MM.1S (cell line): Measurements from ENCODE around the gene LIN7A.

ENCODE experiments used
- DNase-seq: peaks from one replicate; pipeline ENCODE4 v3.0.0-alpha.2; 2015
- H2AFZ ChIP-seq: fragments of 300-600 bp; sonication (generic); 2 replicates; pipeline ENCODE4 v1.6.0; 2016; ENCODE audit warnings: antibody characterized with exemption, low read length
- H3F3A ChIP-seq: fragments of 300-600 bp; sonication (generic); 2 replicates; pipeline ENCODE4 v1.6.1; 2016; ENCODE audit warnings: mild to moderate bottlenecking, antibody characterized with exemption, low read length, moderate library complexity, mixed read lengths; ENCODE audit not compliant: insufficient read depth
- H3K27ac ChIP-seq: fragments of 300-600 bp; sonication (generic); 2 replicates; pipeline ENCODE4 v1.5.1; 2016; ENCODE audit warnings: mild to moderate bottlenecking, low read length
- H3K27me3 ChIP-seq: fragments of 300-600 bp; sonication (generic); replicated peaks from 2 replicates; pipeline ENCODE4 v1.6.0; 2016; ENCODE audit warnings: low read length; ENCODE audit not compliant: insufficient read depth
- H3K36me3 ChIP-seq: fragments of 300-600 bp; sonication (generic); replicated peaks from 2 replicates; pipeline ENCODE4 v1.6.1; 2016; ENCODE audit warnings: mild to moderate bottlenecking, low read length, mixed read lengths; ENCODE audit not compliant: insufficient read depth
- H3K4me1 ChIP-seq: fragments of 300-600 bp; sonication (generic); 2 replicates; pipeline ENCODE4 v1.6.1; 2016; ENCODE audit warnings: low read length, mixed read lengths
- H3K4me2 ChIP-seq: fragments of 300-600 bp; sonication (generic); 2 replicates; pipeline ENCODE4 v1.6.0; 2016; ENCODE audit warnings: low read depth, low read length
- H3K4me3 ChIP-seq: fragments of 300-600 bp; sonication (generic); 2 replicates; pipeline ENCODE4 v1.5.1; 2016; ENCODE audit warnings: low read length, mixed read lengths
- H3K79me2 ChIP-seq: fragments of 300-600 bp; sonication (generic); 2 replicates; pipeline ENCODE4 v1.6.1; 2016; ENCODE audit warnings: mixed run types, low read length, mixed read lengths
- H3K9ac ChIP-seq: fragments of 300-600 bp; sonication (generic); 2 replicates; pipeline ENCODE4 v1.6.1; 2016; ENCODE audit warnings: low read length, mixed read lengths
- H3K9me2 ChIP-seq: fragments of 300-600 bp; sonication (generic); replicated peaks from 2 replicates; pipeline ENCODE4 v1.6.1; 2016; ENCODE audit warnings: mild to moderate bottlenecking, low read length, mixed read lengths; ENCODE audit not compliant: insufficient read depth
- H3K9me3 ChIP-seq: fragments of 300-600 bp; sonication (generic); replicated peaks from 2 replicates; pipeline ENCODE4 v1.6.1; 2016; ENCODE audit warnings: mild to moderate bottlenecking, low read length, mixed read lengths; ENCODE audit not compliant: insufficient read depth
- H4K20me1 ChIP-seq: fragments of 300-600 bp; sonication (generic); 2 replicates; pipeline ENCODE4 v1.6.1; 2016; ENCODE audit warnings: mild to moderate bottlenecking, low read length, moderate library complexity, mixed read lengths; ENCODE audit not compliant: insufficient read depth
- CTCF ChIP-seq: fragments of 300-600 bp; sonication (generic); IDR thresholded peaks from 2 replicates; pipeline ENCODE4 v1.5.1; 2016; ENCODE audit warnings: antibody characterized with exemption, low read length, mixed read lengths
- EZH2 ChIP-seq: fragments of 300-600 bp; sonication (generic); optimal IDR thresholded peaks from 2 replicates; pipeline ENCODE3; 2017; ENCODE audit warnings: low read depth, mild to moderate bottlenecking, antibody characterized with exemption, low read length, mixed read lengths
- EZH2phosphoT487 ChIP-seq: fragments of 300-600 bp; sonication (generic); IDR thresholded peaks from 2 replicates; pipeline ENCODE4 v1.6.1; 2018; ENCODE audit warnings: antibody characterized with exemption, low read length

LIN7A gene

GRCh38 chr12:80776706-80777105 lies 161.0 kb downstream of the LIN7A start:
- no peaks in the 10 kb centered on the region for H3K27me3 ChIP-seq
- no peak overlapping the region for H3K27ac ChIP-seq
- H3K36me3 ChIP-seq: no peaks in the 10 kb centered on the region
- H4K20me1 ChIP-seq: no peaks in the 10 kb centered on the region
- H3K4me2 ChIP-seq: no peak overlapping the region
- no peaks in the 10 kb centered on the region for H3K79me2 ChIP-seq
- DNase-seq: no peak
- H3K9ac ChIP-seq: no peak overlapping the region
- no peak overlapping the region for H3K4me3 ChIP-seq
- H3F3A ChIP-seq: no peaks in the 10 kb centered on the region
- H3K4me1 ChIP-seq: no peaks in the 10 kb centered on the region
- no peaks in the 10 kb centered on the region for H3K9me2 ChIP-seq
- no peak overlapping the region for H2AFZ ChIP-seq
- H3K9me3 ChIP-seq: no peaks in the 10 kb centered on the region
- TF ChIP-seq EZH2 (no peak), CTCF (no peak), EZH2phosphoT487 (no peak)

- Histone ChIP-seq H3K9ac (no peak overlapping the region), H4K20me1 (no peaks in the 10 kb centered on the region), H3K27ac (no peak overlapping the region), H3K9me2 (no peaks in the 10 kb centered on the region), H3K4me2 (no peak overlapping the region), H3F3A (no peaks in the 10 kb centered on the region), H3K4me3 (no peak overlapping the region), H3K9me3 (no peaks in the 10 kb centered on the region), H3K27me3 (no peaks in the 10 kb centered on the region), H3K4me1 (no peaks in the 10 kb centered on the region), H3K36me3 (no peaks in the 10 kb centered on the region), H2AFZ (no peak overlapping the region), H3K79me2 (no peaks in the 10 kb centered on the region)
- no peak for DNase-seq
- no peak for TF ChIP-seq EZH2
- TF ChIP-seq CTCF: no peak
- no peak for TF ChIP-seq EZH2phosphoT487
These were observed 166.8 kb downstream of the LIN7A start for GRCh38 chr12:80770958-80771357.

GRCh38 chr12:80769553-80770140 lies 168.1 kb downstream of the LIN7A start:
- H3K9me2 ChIP-seq: no peaks in the 10 kb centered on the region
- H2AFZ ChIP-seq: no peak overlapping the region
- H3K27ac ChIP-seq: no peak overlapping the region
- no peaks in the 10 kb centered on the region for H3F3A ChIP-seq
- no peak overlapping the region for H3K9ac ChIP-seq
- no peak overlapping the region for H3K4me2 ChIP-seq
- no peaks in the 10 kb centered on the region for H3K4me1 ChIP-seq
- no peaks in the 10 kb centered on the region for H3K27me3 ChIP-seq
- H3K9me3 ChIP-seq: no peaks in the 10 kb centered on the region
- TF ChIP-seq CTCF (no peak), EZH2 (no peak), EZH2phosphoT487 (no peak)
- H3K36me3 ChIP-seq: no peaks in the 10 kb centered on the region
- DNase-seq: no peak
- H4K20me1 ChIP-seq: no peaks in the 10 kb centered on the region
- H3K79me2 ChIP-seq: no peaks in the 10 kb centered on the region
- H3K4me3 ChIP-seq: no peak overlapping the region
